ENCODE data around the gene CENPA.

CENPA gene

DNA sequence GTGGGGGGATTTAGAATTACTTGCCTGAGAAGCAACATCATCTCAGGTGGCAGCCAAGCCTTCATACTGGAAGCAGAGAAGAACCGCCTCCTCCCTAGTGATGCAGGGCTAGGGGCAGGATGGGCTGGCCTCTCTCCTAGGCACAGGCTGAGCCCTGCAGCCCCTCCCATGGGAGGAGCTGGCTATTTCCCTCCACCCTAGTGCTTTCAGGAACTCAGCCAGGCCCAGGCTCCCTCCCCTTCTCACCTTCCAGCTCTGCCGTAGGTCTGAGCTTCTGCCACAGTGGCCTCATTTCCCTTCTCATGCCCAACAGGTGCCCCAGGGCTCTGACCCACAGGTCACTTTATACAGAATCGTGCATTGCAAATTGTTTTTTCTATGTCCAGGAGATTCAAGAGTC is 31.0 kb downstream of the CENPA start:
- TF ChIP-seq, protein P1, sequence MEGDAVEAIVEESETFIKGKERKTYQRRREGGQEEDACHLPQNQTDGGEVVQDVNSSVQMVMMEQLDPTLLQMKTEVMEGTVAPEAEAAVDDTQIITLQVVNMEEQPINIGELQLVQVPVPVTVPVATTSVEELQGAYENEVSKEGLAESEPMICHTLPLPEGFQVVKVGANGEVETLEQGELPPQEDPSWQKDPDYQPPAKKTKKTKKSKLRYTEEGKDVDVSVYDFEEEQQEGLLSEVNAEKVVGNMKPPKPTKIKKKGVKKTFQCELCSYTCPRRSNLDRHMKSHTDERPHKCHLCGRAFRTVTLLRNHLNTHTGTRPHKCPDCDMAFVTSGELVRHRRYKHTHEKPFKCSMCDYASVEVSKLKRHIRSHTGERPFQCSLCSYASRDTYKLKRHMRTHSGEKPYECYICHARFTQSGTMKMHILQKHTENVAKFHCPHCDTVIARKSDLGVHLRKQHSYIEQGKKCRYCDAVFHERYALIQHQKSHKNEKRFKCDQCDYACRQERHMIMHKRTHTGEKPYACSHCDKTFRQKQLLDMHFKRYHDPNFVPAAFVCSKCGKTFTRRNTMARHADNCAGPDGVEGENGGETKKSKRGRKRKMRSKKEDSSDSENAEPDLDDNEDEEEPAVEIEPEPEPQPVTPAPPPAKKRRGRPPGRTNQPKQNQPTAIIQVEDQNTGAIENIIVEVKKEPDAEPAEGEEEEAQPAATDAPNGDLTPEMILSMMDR (IDR thresholded peaks at IDR 0.05; ENCODE audit: low read depth, low read length), result no peak
- no peak for DNase-seq
- no peak overlapping the region for H3K4me3 ChIP-seq (ENCODE audit: low read depth, low read length)
- H3K9me3 ChIP-seq, result no peaks in the 10 kb centered on the region; the same call in 1 of the 2 replicates
- no peaks in the 10 kb centered on the region for H3K36me3 ChIP-seq
- H3K4me1 ChIP-seq, result no peaks in the 10 kb centered on the region
- no peaks in the 10 kb centered on the region for H3K27me3 ChIP-seq

DNA sequence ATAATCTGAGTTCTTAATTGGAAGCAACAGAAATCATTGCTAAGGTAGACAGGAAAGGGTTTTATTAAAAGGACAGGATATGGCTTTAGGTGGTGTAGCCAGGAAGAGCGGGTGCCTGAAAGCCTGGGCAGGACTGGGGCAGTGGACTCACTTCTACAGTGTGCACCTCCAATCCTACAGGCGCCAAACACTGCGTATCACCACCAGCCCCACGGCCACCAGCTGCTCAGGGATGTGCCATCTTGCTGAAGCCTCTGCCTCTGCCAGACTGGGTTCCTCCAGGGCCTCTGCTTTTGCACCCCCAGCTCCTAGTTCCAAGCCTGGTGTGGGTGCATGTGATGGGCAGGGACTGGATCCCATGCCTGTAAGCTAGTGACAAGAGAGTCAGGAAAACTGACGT is 32.4 kb downstream of the CENPA start:
- no peaks in the 10 kb centered on the region for H3K4me1 ChIP-seq
- no peaks in the 10 kb centered on the region for H3K27me3 ChIP-seq
- no peaks in the 10 kb centered on the region; the same call in 1 of the 2 replicates for H3K9me3 ChIP-seq
- TF ChIP-seq, protein P1 (IDR thresholded peaks at IDR 0.05; ENCODE audit: low read depth, low read length), result no peak
- DNase-seq, result no peak
- no peaks in the 10 kb centered on the region for H3K36me3 ChIP-seq
- H3K4me3 ChIP-seq (ENCODE audit: low read depth, low read length), result no peak overlapping the region

DNA sequence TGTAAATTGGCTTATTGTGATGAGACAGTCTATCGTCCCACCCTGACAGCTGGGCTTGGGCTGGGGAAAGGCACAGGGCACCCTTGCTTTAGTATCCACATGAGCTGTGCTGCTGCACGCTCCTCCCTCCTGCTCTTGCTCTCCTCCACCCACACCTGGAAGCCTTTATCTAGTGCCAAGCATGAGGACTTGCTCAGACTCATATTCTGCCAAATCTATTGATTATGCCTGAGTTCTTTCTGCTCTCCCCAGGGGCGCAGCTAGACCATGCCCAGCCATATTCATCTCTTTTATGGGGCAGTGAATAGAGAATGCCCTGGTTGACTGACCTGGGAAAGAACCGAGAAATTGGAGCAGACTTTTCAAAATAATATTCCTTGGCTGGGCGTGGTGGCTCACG is 33.1 kb downstream of the CENPA start:
- H3K9me3 ChIP-seq, result no peaks in the 10 kb centered on the region; the same call in 1 of the 2 replicates
- no peaks in the 10 kb centered on the region for H3K36me3 ChIP-seq
- DNase-seq, result no peak
- H3K4me3 ChIP-seq (ENCODE audit: low read depth, low read length), result no peak overlapping the region
- no peaks in the 10 kb centered on the region for H3K27me3 ChIP-seq
- TF ChIP-seq, protein P1 (IDR thresholded peaks at IDR 0.05; ENCODE audit: low read depth, low read length), result no peak
- H3K4me1 ChIP-seq, result no peaks in the 10 kb centered on the region

DNA sequence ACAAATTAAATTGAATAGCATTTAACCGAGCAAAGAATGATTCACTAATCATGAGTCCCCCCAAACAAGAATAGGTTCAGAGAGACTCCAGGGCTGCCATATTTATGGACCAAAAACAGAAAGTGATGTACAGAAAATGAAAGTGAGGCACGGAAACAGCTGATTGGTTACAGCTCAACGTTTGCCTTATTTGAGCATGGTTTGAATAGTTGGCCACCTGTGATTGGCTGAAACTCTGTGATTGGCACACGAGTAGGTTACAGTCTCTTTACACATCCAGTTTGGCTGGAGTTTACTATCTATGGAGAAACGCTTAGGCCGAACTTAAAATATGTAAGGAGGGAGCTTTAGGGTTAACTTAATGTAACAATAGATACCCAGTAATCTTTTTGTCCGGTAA is 35.1 kb downstream of the CENPA start:
- Histone ChIP-seq H3K9me3 (no peaks in the 10 kb centered on the region), H3K4me1 (no peaks in the 10 kb centered on the region), H3K4me3 (ENCODE audit: low read depth, low read length) (no peak overlapping the region), H3K27me3 (no peaks in the 10 kb centered on the region), H3K36me3 (no peaks in the 10 kb centered on the region)
- no peak for DNase-seq
- TF ChIP-seq, protein P1 (IDR thresholded peaks at IDR 0.05; ENCODE audit: low read depth, low read length), result no peak

DNA sequence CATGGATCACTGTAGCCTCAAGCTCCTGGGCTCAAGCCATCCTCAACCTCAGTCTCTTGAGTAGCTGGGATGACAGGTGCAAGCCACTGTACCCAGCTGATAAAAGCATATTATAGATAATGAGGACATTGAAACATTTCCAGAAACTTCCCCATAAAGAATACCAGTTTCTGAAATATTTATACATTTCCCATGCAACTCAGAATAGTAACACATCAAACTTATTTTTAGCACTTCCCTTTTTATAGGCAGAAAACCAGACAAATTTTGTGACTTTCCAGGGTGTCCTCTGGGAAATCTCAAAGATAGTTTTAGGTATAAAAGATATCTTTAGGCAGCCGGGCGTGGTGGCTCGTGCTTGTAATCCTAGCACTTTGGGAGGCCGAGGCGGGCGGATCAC is 37.0 kb downstream of the CENPA start:
- no peaks in the 10 kb centered on the region for H3K36me3 ChIP-seq
- no peak overlapping the region for H3K4me3 ChIP-seq (ENCODE audit: low read depth, low read length)
- TF ChIP-seq, protein P1 (IDR thresholded peaks at IDR 0.05; ENCODE audit: low read depth, low read length), result no peak
- H3K4me1 ChIP-seq, result no peaks in the 10 kb centered on the region
- no peaks in the 10 kb centered on the region for H3K27me3 ChIP-seq
- no peak for DNase-seq
- H3K9me3 ChIP-seq, result no peaks in the 10 kb centered on the region

DNA sequence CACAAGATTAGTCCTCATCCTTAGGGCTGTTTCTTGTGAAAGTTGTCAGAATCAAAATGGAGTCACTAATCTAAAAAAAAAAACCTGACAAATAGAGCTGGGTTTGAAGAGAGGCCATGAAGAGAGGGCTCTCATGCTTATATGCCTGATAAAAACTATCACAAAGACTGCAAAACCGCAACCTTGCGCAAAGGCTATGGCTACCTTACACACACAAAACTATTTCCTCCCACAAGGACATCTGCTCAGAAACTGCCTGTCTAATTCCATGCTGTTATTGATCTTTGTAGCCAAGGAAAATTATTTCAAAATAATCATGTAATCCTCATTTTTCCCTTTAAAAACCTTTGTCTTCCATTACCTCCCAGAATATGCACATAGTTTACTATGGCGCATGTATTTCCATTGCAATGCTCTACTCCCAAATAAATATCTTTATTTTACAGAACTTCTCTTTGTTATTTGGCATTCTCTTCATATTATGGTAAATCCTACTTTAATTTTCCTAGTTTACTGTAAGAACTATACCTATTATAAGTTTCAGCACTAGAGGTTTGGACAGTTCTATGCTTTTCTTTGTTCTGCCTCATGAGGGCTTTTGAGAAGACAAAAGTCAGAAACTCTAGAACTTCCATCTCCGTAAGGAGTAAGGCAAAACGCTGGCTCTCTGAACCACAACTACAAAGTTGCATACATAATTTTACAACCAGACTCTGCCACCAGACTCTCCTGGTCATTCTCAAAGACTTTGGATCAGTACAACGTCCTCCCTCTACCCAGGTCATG is 52.5 kb downstream of the CENPA start:
- Histone ChIP-seq H3K9me3 (no peaks in the 10 kb centered on the region), H3K4me1 (no peaks in the 10 kb centered on the region), H3K27me3 (no peaks in the 10 kb centered on the region), H3K36me3 (no peaks in the 10 kb centered on the region), H3K4me3 (ENCODE audit: low read depth, low read length) (no peak overlapping the region)
- TF ChIP-seq, protein P1 (IDR thresholded peaks at IDR 0.05; ENCODE audit: low read depth, low read length), result no peak
- DNase-seq, result no peak

Data from BE2C (cell line).